Right ventricle myocardium superior (tissue), 1 donor: ENCODE results near the gene TDRD5. TPM values are rescaled to one million over a fixed set of nuclear protein-coding genes. Genes with fewer than 3 reads are reported as not detected.
"Not testable (repeated sequence)": the region's sequence is repeated elsewhere in the genome, so short reads cannot be mapped to it uniquely, and the experiment has no call there.

Source experiments
- ATAC-seq: fragments of 200-7000 bp; cut with Tn5 transposase; one replicate; pipeline ENCODE4 v1.9.1; 2020; ENCODE audit warnings: mild to moderate bottlenecking; ENCODE audit not compliant: poor library complexity
- DNase-seq: peaks from one replicate; pipeline ENCODE4 v3.0.0-alpha.2; 2020
- intact Hi-C: fragments of 100-400 bp; cut with DNase I; formaldehyde crosslinking; loops from one replicate; pipeline ENCODE4 v1.11.2; 2022
- total RNA-seq: library from RNA; stranded (reverse); fragmentation: NEBNext Ultra II Directional; extraction: Animal tissue kit (Norgen Biotek cat#: 25700); gene quantifications from one replicate; pipeline ENCODE4 v1.2.1, GENCODE V29; 2021
- donor health status: DM: no; HTN: yes; CAD: no; lungs with severe emphysema.

Gene TDRD5
- total RNA-seq, 1 donor from 2014 or later, result not detected

GRCh38 chr1:179589509-179589908 lies 2.1 kb upstream of the TDRD5 start:
- ATAC-seq, result no peak
- intact Hi-C loops, result no loop called here

GRCh38 chr1:179590671-179591070 lies 961 bp upstream of the TDRD5 start:
- DNase-seq, result no peak
- ATAC-seq, result no peak
- intact Hi-C loops, result no loop called here

More at GRCh38 chr1:179589509-179589908, 2.1 kb upstream of the TDRD5 start:
- DNase-seq, result no peak

GRCh38 chr1:179591253-179591591 lies 410 bp upstream of the TDRD5 start:
- no peak for DNase-seq
- intact Hi-C loops, result no loop called here
- no peak for ATAC-seq

GRCh38 chr1:179598631-179599030 lies 7.0 kb downstream of the TDRD5 start:
- ATAC-seq (no peak), DNase-seq (no peak)

GRCh38 chr1:179599623-179600249 lies 8.1 kb downstream of the TDRD5 start:
- DNase-seq (no peak), ATAC-seq (no peak)
- intact Hi-C loops, result no loop called here

More at GRCh38 chr1:179598631-179599030, 7.0 kb downstream of the TDRD5 start:
- intact Hi-C loops, result no loop called here

- DNase-seq (no peak), ATAC-seq (no peak)
- intact Hi-C loops, result no loop called here
Observed at GRCh38 chr1:179601093-179601492, 9.5 kb downstream of the TDRD5 start.

GRCh38 chr1:179612361-179612760 lies 20.7 kb downstream of the TDRD5 start:
- intact Hi-C loops, result no loop called here
- ATAC-seq, result no peak
- no peak for DNase-seq

GRCh38 chr1:179630719-179631118 lies 39.1 kb downstream of the TDRD5 start:
- DNase-seq (no peak), ATAC-seq (no peak)
- intact Hi-C loops, result no loop called here

GRCh38 chr1:179632868-179633267 lies 41.2 kb downstream of the TDRD5 start:
- intact Hi-C loops, result no loop called here
- ATAC-seq (no peak), DNase-seq (no peak)

GRCh38 chr1:179637211-179637860 lies 45.7 kb downstream of the TDRD5 start:
- no peak for DNase-seq
- intact Hi-C loops, result no loop called here
- peak; percentile 85 for ATAC-seq

GRCh38 chr1:179661018-179661417 lies 69.4 kb downstream of the TDRD5 start:
- intact Hi-C loops, result no loop called here
- DNase-seq (no peak), ATAC-seq (no peak)

- intact Hi-C loops, result no loop called here
- ATAC-seq, result no peak
- DNase-seq, result no peak
Observed at GRCh38 chr1:179663810-179664209, 72.2 kb downstream of the TDRD5 start.

- no peak for ATAC-seq
- DNase-seq, result no peak
- intact Hi-C loops, result no loop called here
Observed at GRCh38 chr1:179677882-179678281, 86.2 kb downstream of the TDRD5 start.

GRCh38 chr1:179694530-179694929 lies 102.9 kb downstream of the TDRD5 start:
- DNase-seq, intact Hi-C loops, ATAC-seq: not testable (repeated sequence)

GRCh38 chr1:179702946-179703539 lies 111.4 kb downstream of the TDRD5 start:
- DNase-seq (no peak), ATAC-seq (no peak)
- intact Hi-C loops, result no loop called here

GRCh38 chr1:179706339-179706941 lies 114.8 kb downstream of the TDRD5 start:
- DNase-seq (no peak), ATAC-seq (peak; percentile 55)
- intact Hi-C loops, result loop anchor here (2.0 kb wide), 1 partner anchor 102 kb away; no protein-coding TSS in a partner anchor

- DNase-seq, result no peak
- intact Hi-C loops, result loop anchor here (2.0 kb wide), 1 partner anchor 101 kb away; no protein-coding TSS in a partner anchor
- ATAC-seq, result no peak
Observed at GRCh38 chr1:179707406-179707805, 115.8 kb downstream of the TDRD5 start.

GRCh38 chr1:179708434-179709195 lies 117.0 kb downstream of the TDRD5 start:
- intact Hi-C loops, result no loop called here
- no peak for DNase-seq
- ATAC-seq, result no peak

GRCh38 chr1:179709841-179710329 lies 118.3 kb downstream of the TDRD5 start:
- ATAC-seq (peak; percentile 91), DNase-seq (peak; percentile 49)
- intact Hi-C loops, result no loop called here
